HEK293 (cell line): ENCODE results near the gene RAI14.

Source experiments
- CTCF ChIA-PET: fragments of 350-600 bp; formaldehyde crosslinking; extraction: SDS; loops from one replicate; lab custom pipeline; 2021; ENCODE audit warnings: antibody characterized with exemption; lab: Yijun Ruan, JAX
- POLR2A ChIA-PET: fragments of 300-600 bp; formaldehyde crosslinking; extraction: SDS; loops from one replicate; lab custom pipeline; 2020; ENCODE audit warnings: antibody characterized with exemption, inconsistent platforms; lab: Yijun Ruan, JAX
- H3K27ac ChIP-seq: fragments of 200-500 bp; sonication (Bioruptor generic); 2 replicates; pipeline ENCODE4 v1.5.1; 2014; ENCODE audit warnings: low read depth, low read length, control low read depth, inconsistent platforms; ENCODE audit errors: extremely low read depth
- H3K36me3 ChIP-seq, 2 experiments: fragments of 200-500 bp in 1 of 2; sonication (Bioruptor generic) in 1 of 2; 1 replicate in 1 of 2; 2 replicates in 1 of 2; pipeline ENCODE4 v1.5.1; 2014 to 2017; ENCODE audit warnings: inconsistent platforms in 2 of 2, low read length in 2 of 2; ENCODE audit not compliant: control insufficient read depth in 2 of 2, insufficient read depth in 1 of 2
- H3K4me1 ChIP-seq: fragments of 200-500 bp; sonication (Bioruptor generic); 2 replicates; pipeline ENCODE4 v1.5.1; 2014; ENCODE audit warnings: mild to moderate bottlenecking, low read length, inconsistent platforms; ENCODE audit not compliant: control insufficient read depth, insufficient read depth
- H3K4me3 ChIP-seq: 2 replicates; pipeline ENCODE4 v1.5.1; 2011; ENCODE audit warnings: low read depth, mild to moderate bottlenecking, control low read depth, low read length, moderate library complexity
- H3K9me3 ChIP-seq: fragments of 200-500 bp; sonication (Bioruptor generic); 2 replicates; pipeline ENCODE4 v1.5.1; 2014; ENCODE audit warnings: low read depth, low read length, inconsistent platforms; ENCODE audit not compliant: control insufficient read depth, insufficient read depth
- BCL11A ChIP-seq: fragments of 450-650 bp; formaldehyde crosslinking; IDR thresholded peaks from 2 replicates; pipeline ENCODE4 v1.5.1; 2016; ENCODE audit warnings: low read depth, missing biosample characterization, missing genetic modification characterization
- GLIS2 ChIP-seq: fragments of 450-650 bp; formaldehyde crosslinking; IDR thresholded peaks from 2 replicates; pipeline ENCODE4 v1.5.1; 2016; ENCODE audit warnings: missing biosample characterization, missing genetic modification characterization
- KLF10 ChIP-seq: fragments of 450-650 bp; IDR thresholded peaks from 2 replicates; pipeline ENCODE4 v1.5.1; 2018; ENCODE audit warnings: missing biosample characterization, mild to moderate bottlenecking, missing genetic modification characterization
- MZF1 ChIP-seq: fragments of 450-650 bp; formaldehyde crosslinking; IDR thresholded peaks from 2 replicates; pipeline ENCODE4 v1.5.1; 2017; ENCODE audit warnings: missing biosample characterization, missing genetic modification characterization, borderline replicate concordance
- SP7 ChIP-seq: fragments of 450-650 bp; formaldehyde crosslinking; IDR thresholded peaks from 2 replicates; pipeline ENCODE4 v1.5.1; 2016; ENCODE audit warnings: missing biosample characterization, missing genetic modification characterization
- WT1 ChIP-seq: fragments of 450-650 bp; formaldehyde crosslinking; IDR thresholded peaks from 2 replicates; pipeline ENCODE4 v1.5.1; 2016; ENCODE audit warnings: missing biosample characterization, missing genetic modification characterization
- ZBTB17 ChIP-seq: fragments of 450-650 bp; formaldehyde crosslinking; IDR thresholded peaks from 2 replicates; pipeline ENCODE4 v1.5.1; 2016; ENCODE audit warnings: missing biosample characterization, missing genetic modification characterization
- ZFP37 ChIP-seq: fragments of 450-650 bp; formaldehyde crosslinking; IDR thresholded peaks from 2 replicates; pipeline ENCODE4 v1.5.1; 2016; ENCODE audit warnings: missing biosample characterization, missing genetic modification characterization
- ZFP41 ChIP-seq: fragments of 450-650 bp; formaldehyde crosslinking; IDR thresholded peaks from 2 replicates; pipeline ENCODE4 v1.5.1; 2016; ENCODE audit warnings: missing biosample characterization, missing genetic modification characterization, borderline replicate concordance
- ZNF274 ChIP-seq, 2 experiments: fragments of 200-500 bp in 1 of 2; fragments of 450-650 bp in 1 of 2; sonication (Bioruptor generic) in 1 of 2; formaldehyde crosslinking in 1 of 2; IDR thresholded peaks; 2 replicates each; pipeline versions ENCODE4 v1.5.1 to v1.6.1; 2014 to 2016; ENCODE audit warnings: borderline replicate concordance in 1 of 2, inconsistent platforms in 1 of 2, low read length in 1 of 2, missing biosample characterization in 1 of 2, missing genetic modification characterization in 1 of 2
- ZNF292 ChIP-seq: fragments of 450-650 bp; formaldehyde crosslinking; IDR thresholded peaks from 2 replicates; pipeline ENCODE4 v1.5.1; 2016; ENCODE audit warnings: low read depth, missing biosample characterization, missing genetic modification characterization, borderline replicate concordance
- ZNF350 ChIP-seq: fragments of 450-650 bp; formaldehyde crosslinking; IDR thresholded peaks from 2 replicates; pipeline ENCODE4 v1.5.0; 2017; ENCODE audit warnings: missing biosample characterization, mild to moderate bottlenecking, missing genetic modification characterization
- ZNF404 ChIP-seq: fragments of 450-650 bp; formaldehyde crosslinking; IDR thresholded peaks from 2 replicates; pipeline ENCODE4 v1.5.1; 2017; ENCODE audit warnings: missing biosample characterization, missing genetic modification characterization
- ZNF416 ChIP-seq: fragments of 450-650 bp; formaldehyde crosslinking; IDR thresholded peaks from 2 replicates; pipeline ENCODE4 v1.5.1; 2016; ENCODE audit warnings: missing biosample characterization, missing genetic modification characterization
- ZNF514 ChIP-seq: fragments of 450-650 bp; formaldehyde crosslinking; IDR thresholded peaks from 2 replicates; pipeline ENCODE4 v1.5.1; 2016; ENCODE audit warnings: missing biosample characterization, missing genetic modification characterization
- ZNF529 ChIP-seq: fragments of 450-650 bp; formaldehyde crosslinking; IDR thresholded peaks from 2 replicates; pipeline ENCODE4 v1.5.1; 2017; ENCODE audit warnings: missing genetic modification characterization, missing biosample characterization; ENCODE audit not compliant: insufficient replicate concordance
- ZNF558 ChIP-seq: fragments of 450-650 bp; formaldehyde crosslinking; IDR thresholded peaks from 2 replicates; pipeline ENCODE4 v1.5.1; 2016; ENCODE audit warnings: missing biosample characterization, missing genetic modification characterization
- ZNF561 ChIP-seq: fragments of 450-650 bp; IDR thresholded peaks from 2 replicates; pipeline ENCODE4 v1.5.1; 2018; ENCODE audit warnings: missing biosample characterization, missing genetic modification characterization, borderline replicate concordance
- ZNF660 ChIP-seq: fragments of 450-650 bp; IDR thresholded peaks from 2 replicates; pipeline ENCODE4 v1.5.1; 2018; ENCODE audit warnings: missing biosample characterization, mild to moderate bottlenecking, missing genetic modification characterization
- ZNF768 ChIP-seq: fragments of 450-650 bp; formaldehyde crosslinking; IDR thresholded peaks from 2 replicates; pipeline ENCODE4 v1.5.1; 2018; ENCODE audit warnings: missing biosample characterization, mild to moderate bottlenecking, missing genetic modification characterization
- ZSCAN23 ChIP-seq: fragments of 450-650 bp; formaldehyde crosslinking; IDR thresholded peaks from 2 replicates; pipeline ENCODE4 v1.5.1; 2016; ENCODE audit warnings: missing biosample characterization, missing genetic modification characterization
- TF ChIP-seq, protein P1 (sequence below): fragments of 450-650 bp; formaldehyde crosslinking; IDR thresholded peaks from 2 replicates; pipeline ENCODE4 v1.5.1; 2016; ENCODE audit warnings: missing biosample characterization, missing genetic modification characterization, borderline replicate concordance
- TF ChIP-seq, protein P2 (sequence below): fragments of 450-650 bp; formaldehyde crosslinking; IDR thresholded peaks from 2 replicates; pipeline ENCODE4 v1.5.1; 2016; ENCODE audit warnings: missing biosample characterization, missing genetic modification characterization
- TF ChIP-seq, protein P3 (sequence below): fragments of 450-650 bp; formaldehyde crosslinking; IDR thresholded peaks from 2 replicates; pipeline ENCODE4 v1.5.1; 2016; ENCODE audit warnings: missing biosample characterization, missing genetic modification characterization
- TF ChIP-seq, protein P4 (sequence below): fragments of 450-650 bp; formaldehyde crosslinking; conservative IDR thresholded peaks from 2 replicates; pipeline ENCODE4 v1.5.1; 2016; ENCODE audit warnings: low read depth, missing biosample characterization, missing genetic modification characterization

RAI14 gene

DNA sequence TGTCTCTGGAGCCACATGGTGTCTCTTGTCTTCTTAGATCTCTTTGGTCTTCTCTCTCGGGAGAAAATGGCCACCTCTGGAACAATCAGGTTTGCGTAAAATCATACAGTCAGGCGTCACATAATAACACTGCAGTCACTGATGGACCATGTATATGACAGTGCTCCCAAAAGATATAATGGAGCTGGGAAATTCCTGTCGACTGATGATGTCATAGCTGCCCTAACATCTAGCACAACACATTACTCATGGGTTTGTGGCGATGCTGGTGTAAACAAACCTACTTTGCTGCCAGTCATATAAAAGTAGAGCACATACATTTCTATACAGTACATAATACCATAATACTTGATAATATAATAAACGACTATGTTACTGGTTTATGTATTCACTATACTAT lies 30.1 kb upstream of the RAI14 start:
- ChIA-PET POLR2A (interaction anchor here (0.6 to 1.6 kb wide), 3 partner anchors 51 to 1185 kb away, joined by 3 to 8 read pairs (median 5); partner anchors contain the start of genes BRIX1, RAD1 and TARS1), CTCF (interaction anchor here (0.6 to 3.0 kb wide), 4 partner anchors 16 to 272 kb away, joined by 3 to 10 read pairs (median 4); no protein-coding TSS in a partner anchor)
- H3K27ac ChIP-seq = no peak overlapping the region
- TF ChIP-seq ZNF529 (tag by site-specific recombination) = no peak
- no peak for TF ChIP-seq ZSCAN23 (tag by site-specific recombination)
- TF ChIP-seq SP7 (tag by site-specific recombination) = peak; percentile 71
- TF ChIP-seq, protein P1, sequence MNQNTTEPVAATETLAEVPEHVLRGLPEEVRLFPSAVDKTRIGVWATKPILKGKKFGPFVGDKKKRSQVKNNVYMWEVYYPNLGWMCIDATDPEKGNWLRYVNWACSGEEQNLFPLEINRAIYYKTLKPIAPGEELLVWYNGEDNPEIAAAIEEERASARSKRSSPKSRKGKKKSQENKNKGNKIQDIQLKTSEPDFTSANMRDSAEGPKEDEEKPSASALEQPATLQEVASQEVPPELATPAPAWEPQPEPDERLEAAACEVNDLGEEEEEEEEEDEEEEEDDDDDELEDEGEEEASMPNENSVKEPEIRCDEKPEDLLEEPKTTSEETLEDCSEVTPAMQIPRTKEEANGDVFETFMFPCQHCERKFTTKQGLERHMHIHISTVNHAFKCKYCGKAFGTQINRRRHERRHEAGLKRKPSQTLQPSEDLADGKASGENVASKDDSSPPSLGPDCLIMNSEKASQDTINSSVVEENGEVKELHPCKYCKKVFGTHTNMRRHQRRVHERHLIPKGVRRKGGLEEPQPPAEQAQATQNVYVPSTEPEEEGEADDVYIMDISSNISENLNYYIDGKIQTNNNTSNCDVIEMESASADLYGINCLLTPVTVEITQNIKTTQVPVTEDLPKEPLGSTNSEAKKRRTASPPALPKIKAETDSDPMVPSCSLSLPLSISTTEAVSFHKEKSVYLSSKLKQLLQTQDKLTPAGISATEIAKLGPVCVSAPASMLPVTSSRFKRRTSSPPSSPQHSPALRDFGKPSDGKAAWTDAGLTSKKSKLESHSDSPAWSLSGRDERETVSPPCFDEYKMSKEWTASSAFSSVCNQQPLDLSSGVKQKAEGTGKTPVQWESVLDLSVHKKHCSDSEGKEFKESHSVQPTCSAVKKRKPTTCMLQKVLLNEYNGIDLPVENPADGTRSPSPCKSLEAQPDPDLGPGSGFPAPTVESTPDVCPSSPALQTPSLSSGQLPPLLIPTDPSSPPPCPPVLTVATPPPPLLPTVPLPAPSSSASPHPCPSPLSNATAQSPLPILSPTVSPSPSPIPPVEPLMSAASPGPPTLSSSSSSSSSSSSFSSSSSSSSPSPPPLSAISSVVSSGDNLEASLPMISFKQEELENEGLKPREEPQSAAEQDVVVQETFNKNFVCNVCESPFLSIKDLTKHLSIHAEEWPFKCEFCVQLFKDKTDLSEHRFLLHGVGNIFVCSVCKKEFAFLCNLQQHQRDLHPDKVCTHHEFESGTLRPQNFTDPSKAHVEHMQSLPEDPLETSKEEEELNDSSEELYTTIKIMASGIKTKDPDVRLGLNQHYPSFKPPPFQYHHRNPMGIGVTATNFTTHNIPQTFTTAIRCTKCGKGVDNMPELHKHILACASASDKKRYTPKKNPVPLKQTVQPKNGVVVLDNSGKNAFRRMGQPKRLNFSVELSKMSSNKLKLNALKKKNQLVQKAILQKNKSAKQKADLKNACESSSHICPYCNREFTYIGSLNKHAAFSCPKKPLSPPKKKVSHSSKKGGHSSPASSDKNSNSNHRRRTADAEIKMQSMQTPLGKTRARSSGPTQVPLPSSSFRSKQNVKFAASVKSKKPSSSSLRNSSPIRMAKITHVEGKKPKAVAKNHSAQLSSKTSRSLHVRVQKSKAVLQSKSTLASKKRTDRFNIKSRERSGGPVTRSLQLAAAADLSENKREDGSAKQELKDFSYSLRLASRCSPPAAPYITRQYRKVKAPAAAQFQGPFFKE (tag by site-specific recombination) = no peak
- TF ChIP-seq ZNF660 (tag by site-specific recombination) = peak; percentile 83
- TF ChIP-seq BCL11A = no peak
- TF ChIP-seq ZNF350 (tag by site-specific recombination) = no peak
- no peak; the same call in 1 of the 2 replicates for TF ChIP-seq ZBTB17 (tag by site-specific recombination)
- TF ChIP-seq ZNF558 (tag by site-specific recombination) = no peak
- no peak; the same call in 1 of the 2 replicates for TF ChIP-seq MZF1 (tag by site-specific recombination)
- TF ChIP-seq ZNF561 (tag by site-specific recombination) = no peak
- TF ChIP-seq KLF10 = no peak
- TF ChIP-seq, protein P2, sequence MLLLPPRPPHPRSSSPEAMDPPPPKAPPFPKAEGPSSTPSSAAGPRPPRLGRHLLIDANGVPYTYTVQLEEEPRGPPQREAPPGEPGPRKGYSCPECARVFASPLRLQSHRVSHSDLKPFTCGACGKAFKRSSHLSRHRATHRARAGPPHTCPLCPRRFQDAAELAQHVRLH (tag by site-specific recombination) = 0 out of 2 replicates have a peak, but pooled peaks have one; percentile 20
- no peak for TF ChIP-seq ZNF404 (tag by site-specific recombination)
- no peak for TF ChIP-seq GLIS2
- TF ChIP-seq, protein P3, sequence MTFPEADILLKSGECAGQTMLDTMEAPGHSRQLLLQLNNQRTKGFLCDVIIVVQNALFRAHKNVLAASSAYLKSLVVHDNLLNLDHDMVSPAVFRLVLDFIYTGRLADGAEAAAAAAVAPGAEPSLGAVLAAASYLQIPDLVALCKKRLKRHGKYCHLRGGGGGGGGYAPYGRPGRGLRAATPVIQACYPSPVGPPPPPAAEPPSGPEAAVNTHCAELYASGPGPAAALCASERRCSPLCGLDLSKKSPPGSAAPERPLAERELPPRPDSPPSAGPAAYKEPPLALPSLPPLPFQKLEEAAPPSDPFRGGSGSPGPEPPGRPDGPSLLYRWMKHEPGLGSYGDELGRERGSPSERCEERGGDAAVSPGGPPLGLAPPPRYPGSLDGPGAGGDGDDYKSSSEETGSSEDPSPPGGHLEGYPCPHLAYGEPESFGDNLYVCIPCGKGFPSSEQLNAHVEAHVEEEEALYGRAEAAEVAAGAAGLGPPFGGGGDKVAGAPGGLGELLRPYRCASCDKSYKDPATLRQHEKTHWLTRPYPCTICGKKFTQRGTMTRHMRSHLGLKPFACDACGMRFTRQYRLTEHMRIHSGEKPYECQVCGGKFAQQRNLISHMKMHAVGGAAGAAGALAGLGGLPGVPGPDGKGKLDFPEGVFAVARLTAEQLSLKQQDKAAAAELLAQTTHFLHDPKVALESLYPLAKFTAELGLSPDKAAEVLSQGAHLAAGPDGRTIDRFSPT (tag by site-specific recombination) = no peak
- TF ChIP-seq, protein P4, sequence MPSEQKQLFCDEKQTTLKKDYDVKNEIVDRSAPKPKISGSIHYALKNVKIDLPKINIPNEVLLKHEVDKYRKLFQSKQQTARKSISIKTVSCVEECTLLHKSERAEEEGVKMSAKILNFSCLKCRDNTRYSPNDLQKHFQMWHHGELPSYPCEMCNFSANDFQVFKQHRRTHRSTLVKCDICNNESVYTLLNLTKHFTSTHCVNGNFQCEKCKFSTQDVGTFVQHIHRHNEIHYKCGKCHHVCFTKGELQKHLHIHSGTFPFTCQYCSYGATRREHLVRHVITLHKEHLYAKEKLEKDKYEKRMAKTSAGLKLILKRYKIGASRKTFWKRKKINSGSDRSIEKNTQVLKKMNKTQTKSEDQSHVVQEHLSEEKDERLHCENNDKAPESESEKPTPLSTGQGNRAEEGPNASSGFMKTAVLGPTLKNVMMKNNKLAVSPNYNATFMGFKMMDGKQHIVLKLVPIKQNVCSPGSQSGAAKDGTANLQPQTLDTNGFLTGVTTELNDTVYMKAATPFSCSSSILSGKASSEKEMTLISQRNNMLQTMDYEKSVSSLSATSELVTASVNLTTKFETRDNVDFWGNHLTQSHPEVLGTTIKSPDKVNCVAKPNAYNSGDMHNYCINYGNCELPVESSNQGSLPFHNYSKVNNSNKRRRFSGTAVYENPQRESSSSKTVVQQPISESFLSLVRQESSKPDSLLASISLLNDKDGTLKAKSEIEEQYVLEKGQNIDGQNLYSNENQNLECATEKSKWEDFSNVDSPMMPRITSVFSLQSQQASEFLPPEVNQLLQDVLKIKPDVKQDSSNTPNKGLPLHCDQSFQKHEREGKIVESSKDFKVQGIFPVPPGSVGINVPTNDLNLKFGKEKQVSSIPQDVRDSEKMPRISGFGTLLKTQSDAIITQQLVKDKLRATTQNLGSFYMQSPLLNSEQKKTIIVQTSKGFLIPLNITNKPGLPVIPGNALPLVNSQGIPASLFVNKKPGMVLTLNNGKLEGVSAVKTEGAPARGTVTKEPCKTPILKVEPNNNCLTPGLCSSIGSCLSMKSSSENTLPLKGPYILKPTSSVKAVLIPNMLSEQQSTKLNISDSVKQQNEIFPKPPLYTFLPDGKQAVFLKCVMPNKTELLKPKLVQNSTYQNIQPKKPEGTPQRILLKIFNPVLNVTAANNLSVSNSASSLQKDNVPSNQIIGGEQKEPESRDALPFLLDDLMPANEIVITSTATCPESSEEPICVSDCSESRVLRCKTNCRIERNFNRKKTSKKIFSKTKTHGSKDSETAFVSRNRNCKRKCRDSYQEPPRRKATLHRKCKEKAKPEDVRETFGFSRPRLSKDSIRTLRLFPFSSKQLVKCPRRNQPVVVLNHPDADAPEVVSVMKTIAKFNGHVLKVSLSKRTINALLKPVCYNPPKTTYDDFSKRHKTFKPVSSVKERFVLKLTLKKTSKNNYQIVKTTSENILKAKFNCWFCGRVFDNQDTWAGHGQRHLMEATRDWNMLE = no peak
- TF ChIP-seq ZNF292 = no peak
- TF ChIP-seq ZNF768 = no peak
- TF ChIP-seq ZNF416 = no peak
- no peak for TF ChIP-seq ZNF274 (IDR thresholded peaks at IDR 0.05; ENCODE audit: low read length)
- TF ChIP-seq ZNF274 (tag by site-specific recombination; IDR thresholded peaks at IDR 0.05; ENCODE audit: borderline replicate concordance) = no peak
- TF ChIP-seq ZNF514 (tag by site-specific recombination) = no peak
- 0 out of 2 replicates have a peak, but pooled peaks have one; percentile 22 for TF ChIP-seq ZFP37 (tag by site-specific recombination)
- TF ChIP-seq WT1 (tag by site-specific recombination) = no peak
- no peak for TF ChIP-seq ZFP41 (tag by site-specific recombination)

More for the DNA sequence above, 30.1 kb upstream of the RAI14 start:
- H3K36me3 ChIP-seq = no peaks in the 10 kb centered on the region
- no peak overlapping the region for H3K4me3 ChIP-seq
- H3K4me1 ChIP-seq = peaks cover 8% of the 10 kb centered on the region
- no peaks in the 10 kb centered on the region for H3K9me3 ChIP-seq
